ENCODE data around the gene SLC1A2. TPM values are rescaled to one million over a fixed set of nuclear protein-coding genes. Genes with fewer than 3 reads are reported as not detected.

SLC1A2 gene
- total RNA-seq, 2 donors from 2014 or later: 7.1 to 13.5 TPM

GRCh38 chr11:35354644-35355043 is 64.7 kb downstream of the SLC1A2 start:
- H3K4me3 Mint-ChIP-seq: no peak overlapping the region

DNA sequence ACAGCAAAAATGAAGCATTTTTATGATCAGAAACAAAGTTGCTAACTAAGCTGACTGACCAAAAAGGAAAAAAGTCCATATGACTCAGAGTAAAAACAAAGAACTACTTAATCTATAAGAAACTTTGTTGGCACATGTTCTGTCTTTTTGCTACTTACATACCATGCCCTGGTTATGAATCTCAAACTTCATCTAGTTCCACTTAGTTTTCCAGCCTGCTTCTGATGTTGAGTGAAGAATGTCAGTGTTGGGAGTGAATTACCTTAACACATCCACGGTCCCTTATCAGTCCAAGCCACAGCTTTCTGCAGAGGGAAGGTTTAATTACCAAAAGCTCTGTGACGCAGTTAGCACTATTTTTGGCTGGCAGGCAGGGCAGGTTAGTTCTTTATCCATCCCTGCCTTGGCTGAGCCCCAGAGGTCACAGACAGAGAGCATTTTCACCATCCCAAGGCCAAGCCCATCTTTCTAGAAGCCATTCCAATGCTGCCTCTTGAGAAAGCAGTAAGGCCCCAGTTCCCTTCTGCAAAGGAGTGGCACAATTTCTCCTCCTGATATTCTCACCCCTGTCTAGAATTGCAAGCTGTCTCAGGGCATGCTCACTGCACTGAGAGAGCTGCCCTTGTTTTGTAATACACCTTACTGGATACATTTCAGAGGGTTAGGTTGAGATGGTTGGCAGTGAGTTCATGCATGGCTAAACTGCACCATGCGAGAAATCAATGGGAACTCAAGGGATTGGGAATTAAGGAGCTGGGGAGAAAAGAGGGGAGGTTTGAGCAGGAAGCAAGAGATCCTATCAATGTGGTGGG is 67.1 kb downstream of the SLC1A2 start:
- H3K36me3 Mint-ChIP-seq (ENCODE audit: low read depth): no peaks in the 10 kb centered on the region
- no peaks in the 10 kb centered on the region for H3K27me3 ChIP-seq (ENCODE audit: control insufficient read depth, insufficient read depth, low read length, poor library complexity, severe bottlenecking)
- H3K9me3 Mint-ChIP-seq: no peaks in the 10 kb centered on the region
- H3K9ac ChIP-seq (ENCODE audit: extremely low read depth, low read length, poor library complexity, severe bottlenecking): no peak overlapping the region
- H3K27ac ChIP-seq (ENCODE audit: low read depth, low read length): no peak overlapping the region
- H3K9me3 ChIP-seq (ENCODE audit: control insufficient read depth, low read length): no peaks in the 10 kb centered on the region
- H3K27ac Mint-ChIP-seq: no peak overlapping the region
- H3K4me3 Mint-ChIP-seq: no peak overlapping the region
- no peaks in the 10 kb centered on the region for H3K4me1 Mint-ChIP-seq
- DNase-seq: no peak
- WGBS, 2 experiments (ENCODE audit: insufficient coverage in 1 of 2, insufficient read length in 1 of 2): 86 to 92% methylated on average over 2 to 3 of the region's 3 CpGs
- no peaks in the 10 kb centered on the region for H3K4me1 ChIP-seq (ENCODE audit: control insufficient read depth, insufficient read depth, low read length)
- TF ChIP-seq, protein P1, sequence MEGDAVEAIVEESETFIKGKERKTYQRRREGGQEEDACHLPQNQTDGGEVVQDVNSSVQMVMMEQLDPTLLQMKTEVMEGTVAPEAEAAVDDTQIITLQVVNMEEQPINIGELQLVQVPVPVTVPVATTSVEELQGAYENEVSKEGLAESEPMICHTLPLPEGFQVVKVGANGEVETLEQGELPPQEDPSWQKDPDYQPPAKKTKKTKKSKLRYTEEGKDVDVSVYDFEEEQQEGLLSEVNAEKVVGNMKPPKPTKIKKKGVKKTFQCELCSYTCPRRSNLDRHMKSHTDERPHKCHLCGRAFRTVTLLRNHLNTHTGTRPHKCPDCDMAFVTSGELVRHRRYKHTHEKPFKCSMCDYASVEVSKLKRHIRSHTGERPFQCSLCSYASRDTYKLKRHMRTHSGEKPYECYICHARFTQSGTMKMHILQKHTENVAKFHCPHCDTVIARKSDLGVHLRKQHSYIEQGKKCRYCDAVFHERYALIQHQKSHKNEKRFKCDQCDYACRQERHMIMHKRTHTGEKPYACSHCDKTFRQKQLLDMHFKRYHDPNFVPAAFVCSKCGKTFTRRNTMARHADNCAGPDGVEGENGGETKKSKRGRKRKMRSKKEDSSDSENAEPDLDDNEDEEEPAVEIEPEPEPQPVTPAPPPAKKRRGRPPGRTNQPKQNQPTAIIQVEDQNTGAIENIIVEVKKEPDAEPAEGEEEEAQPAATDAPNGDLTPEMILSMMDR (conservative IDR thresholded peaks at IDR 0.05): no peak
- H3K36me3 ChIP-seq (ENCODE audit: control insufficient read depth, insufficient read depth, low read length): no peaks in the 10 kb centered on the region
- H3K27me3 Mint-ChIP-seq (ENCODE audit: insufficient read depth): peaks cover 28% of the 10 kb centered on the region
- H3K4me3 ChIP-seq (ENCODE audit: low read length): no peak overlapping the region

More at GRCh38 chr11:35354644-35355043, 64.7 kb downstream of the SLC1A2 start:
- no peaks in the 10 kb centered on the region for H3K9me3 ChIP-seq (ENCODE audit: control insufficient read depth, low read length)
- H3K36me3 ChIP-seq (ENCODE audit: control insufficient read depth, insufficient read depth, low read length): no peaks in the 10 kb centered on the region
- no peaks in the 10 kb centered on the region for H3K27me3 ChIP-seq (ENCODE audit: control insufficient read depth, insufficient read depth, low read length, poor library complexity, severe bottlenecking)
- H3K4me3 ChIP-seq (ENCODE audit: low read length): no peak overlapping the region
- Mint-ChIP-seq H3K27me3 (ENCODE audit: insufficient read depth) (peaks cover 14% of the 10 kb centered on the region), H3K27ac (no peak overlapping the region), H3K4me1 (no peaks in the 10 kb centered on the region), H3K9me3 (no peaks in the 10 kb centered on the region), H3K36me3 (ENCODE audit: low read depth) (no peaks in the 10 kb centered on the region)
- no peaks in the 10 kb centered on the region for H3K4me1 ChIP-seq (ENCODE audit: control insufficient read depth, insufficient read depth, low read length)
- no peak overlapping the region for H3K27ac ChIP-seq (ENCODE audit: low read depth, low read length)
- DNase-seq: no peak
- no peak overlapping the region for H3K9ac ChIP-seq (ENCODE audit: extremely low read depth, low read length, poor library complexity, severe bottlenecking)
- 96% methylated on average over 7 of the region's 7 CpGs; no CpG with 5 or more reads in 1 of the 2 experiments for WGBS, 2 experiments (ENCODE audit: insufficient coverage in 1 of 2, insufficient read length in 1 of 2)
- TF ChIP-seq, protein P1 (conservative IDR thresholded peaks at IDR 0.05): no peak

- no peaks in the 10 kb centered on the region for H3K36me3 Mint-ChIP-seq (ENCODE audit: low read depth)
- no peaks in the 10 kb centered on the region for H3K27me3 ChIP-seq (ENCODE audit: control insufficient read depth, insufficient read depth, low read length, poor library complexity, severe bottlenecking)
- no peak overlapping the region for H3K4me3 ChIP-seq (ENCODE audit: low read length)
- no peak for DNase-seq
- no peaks in the 10 kb centered on the region for H3K9me3 ChIP-seq (ENCODE audit: control insufficient read depth, low read length)
- no peaks in the 10 kb centered on the region for H3K4me1 ChIP-seq (ENCODE audit: control insufficient read depth, insufficient read depth, low read length)
- no peaks in the 10 kb centered on the region for H3K4me1 Mint-ChIP-seq
- H3K9ac ChIP-seq (ENCODE audit: extremely low read depth, low read length, poor library complexity, severe bottlenecking): no peak overlapping the region
- WGBS, 2 experiments (ENCODE audit: insufficient coverage in 1 of 2, insufficient read length in 1 of 2): 84 to 96% methylated on average over 3 to 4 of the region's 4 CpGs
- TF ChIP-seq, protein P1 (conservative IDR thresholded peaks at IDR 0.05): no peak
- no peak overlapping the region for H3K27ac Mint-ChIP-seq
- no peaks in the 10 kb centered on the region for H3K36me3 ChIP-seq (ENCODE audit: control insufficient read depth, insufficient read depth, low read length)
- no peaks in the 10 kb centered on the region for H3K9me3 Mint-ChIP-seq
- H3K27me3 Mint-ChIP-seq (ENCODE audit: insufficient read depth): peaks cover 36% of the 10 kb centered on the region
- H3K27ac ChIP-seq (ENCODE audit: low read depth, low read length): no peak overlapping the region
- H3K4me3 Mint-ChIP-seq: no peak overlapping the region
Observed at GRCh38 chr11:35349897-35350296, 69.5 kb downstream of the SLC1A2 start.
